Neural cell (in vitro differentiated cells): ENCODE results near the gene MPDZ. TPM values are rescaled to one million over a fixed set of nuclear protein-coding genes. Genes with fewer than 3 reads are reported as not detected.

Experiments used
- H2AFZ ChIP-seq: fragments of 200-600, 300-800 bp; sonication (generic), shearing (Covaris generic); 2 replicates; pipeline ENCODE4 v1.6.0; 2014; ENCODE audit warnings: low read depth, mild to moderate bottlenecking, antibody characterized with exemption, low read length, moderate library complexity
- H3F3A ChIP-seq: fragments of 200-600 bp; shearing (Covaris generic); 2 replicates; pipeline ENCODE4 v1.6.1; 2016; ENCODE audit warnings: mild to moderate bottlenecking, moderate library complexity, mixed read lengths, antibody characterized with exemption, low read length; ENCODE audit not compliant: insufficient read depth, poor library complexity, severe bottlenecking
- H3K27ac ChIP-seq: fragments of 200-600, 300-800 bp; sonication (generic), shearing (Covaris generic); 2 replicates; pipeline ENCODE4 v1.5.1; 2014; ENCODE audit warnings: mild to moderate bottlenecking, low read length, moderate library complexity
- H3K27me3 ChIP-seq: fragments of 300-800, 200-600 bp; sonication (generic), shearing (Covaris generic); 2 replicates; pipeline ENCODE4 v1.6.0; 2014; ENCODE audit warnings: mild to moderate bottlenecking, low read depth, low read length, moderate library complexity; ENCODE audit not compliant: insufficient read depth
- H3K36me3 ChIP-seq: fragments of 300-800, 200-600 bp; sonication (generic), shearing (Covaris generic); 2 replicates; pipeline ENCODE4 v1.5.1; 2014; ENCODE audit warnings: mild to moderate bottlenecking, antibody characterized with exemption, low read length, moderate library complexity; ENCODE audit not compliant: insufficient read depth
- H3K4me2 ChIP-seq: fragments of 300-800, 200-600 bp; sonication (generic), shearing (Covaris generic); 2 replicates; pipeline ENCODE4 v1.6.0; 2014; ENCODE audit warnings: mild to moderate bottlenecking, low read length
- H3K4me3 ChIP-seq: fragments of 300-800, 200-600 bp; sonication (generic), shearing (Covaris generic); 2 replicates; pipeline ENCODE4 v1.5.1; 2014; ENCODE audit warnings: mild to moderate bottlenecking, low read length, moderate library complexity
- H3K79me2 ChIP-seq: fragments of 200-600 bp; shearing (Covaris generic); replicated peaks from 2 replicates; pipeline ENCODE4 v1.6.0; 2014; ENCODE audit warnings: mild to moderate bottlenecking, low read length, moderate library complexity; ENCODE audit not compliant: insufficient read depth
- H3K9ac ChIP-seq: fragments of 300-800, 200-600 bp; sonication (generic), shearing (Covaris generic); 2 replicates; pipeline ENCODE4 v1.6.1; 2016; ENCODE audit warnings: mild to moderate bottlenecking, low read length, mixed read lengths
- H3K9me2 ChIP-seq: fragments of 200-600 bp; shearing (Covaris generic); 2 replicates; pipeline ENCODE4 v1.6.1; 2016; ENCODE audit warnings: mild to moderate bottlenecking, low read length, mixed read lengths; ENCODE audit not compliant: insufficient read depth
- H3K9me3 ChIP-seq: fragments of 200-600, 300-800 bp; sonication (generic), shearing (Covaris generic); 2 replicates; pipeline ENCODE4 v1.6.1; 2016; ENCODE audit warnings: mild to moderate bottlenecking, mixed run types, low read length, moderate library complexity, mixed read lengths
- H4K20me1 ChIP-seq: fragments of 200-600 bp; shearing (Covaris generic); 2 replicates; pipeline ENCODE4 v1.6.1; 2016; ENCODE audit warnings: mild to moderate bottlenecking, mixed run types; ENCODE audit not compliant: insufficient read depth
- CTCF ChIP-seq: fragments of 450-650 bp; IDR thresholded peaks from 2 replicates; pipeline ENCODE4 v1.5.1; 2014; ENCODE audit warnings: antibody characterized with exemption, mild to moderate bottlenecking, moderate library complexity; ENCODE audit not compliant: poor library complexity, severe bottlenecking
- EP300 ChIP-seq: fragments of 450-650 bp; conservative IDR thresholded peaks from 2 replicates; pipeline ENCODE4 v1.6.1; 2014; ENCODE audit warnings: antibody characterized with exemption, mild to moderate bottlenecking, moderate library complexity; ENCODE audit not compliant: poor library complexity, severe bottlenecking
- EZH2 ChIP-seq: fragments of 200-600, 300-800 bp; shearing (Covaris generic), sonication (generic); IDR thresholded peaks from 2 replicates; pipeline ENCODE4 v1.6.1; 2014; ENCODE audit warnings: antibody characterized with exemption, low read length, borderline replicate concordance, mild to moderate bottlenecking; ENCODE audit not compliant: insufficient read depth, poor library complexity, severe bottlenecking
- MXI1 ChIP-seq: fragments of 450-650 bp; conservative IDR thresholded peaks from 2 replicates; pipeline ENCODE4 v1.6.1; 2014; ENCODE audit warnings: antibody characterized with exemption, mild to moderate bottlenecking; ENCODE audit not compliant: poor library complexity, severe bottlenecking
- POLR2AphosphoS5 ChIP-seq: IDR thresholded peaks from 2 replicates; pipeline ENCODE4 v1.6.1; 2012
- RAD21 ChIP-seq: fragments of 450-650 bp; conservative IDR thresholded peaks from 2 replicates; pipeline ENCODE4 v1.6.1; 2014; ENCODE audit warnings: antibody characterized with exemption, mild to moderate bottlenecking, moderate library complexity
- SMC3 ChIP-seq: fragments of 450-650 bp; conservative IDR thresholded peaks from 2 replicates; pipeline ENCODE4 v1.6.1; 2014; ENCODE audit warnings: antibody characterized with exemption, mild to moderate bottlenecking, moderate library complexity; ENCODE audit not compliant: poor library complexity
- TAF1 ChIP-seq: IDR thresholded peaks from 2 replicates; pipeline ENCODE4 v1.6.1; 2012; ENCODE audit warnings: low read depth
- polyA plus RNA-seq: library from polyadenylated mRNA; depleted of rRNA; stranded (reverse); fragments of >200 nt; gene quantifications from 2 replicates; pipeline ENCODE4 v1.2.3, GENCODE V29; 2014
- TF ChIP-seq, protein P1 (sequence below): IDR thresholded peaks from 2 replicates; pipeline ENCODE4 v1.6.1; 2012; ENCODE audit warnings: borderline replicate concordance

Gene MPDZ
- polyA plus RNA-seq, 1 donor from 2014 or later = 13.1 TPM

- no peak for TF ChIP-seq EP300
- TF ChIP-seq SMC3 = no peak
- TF ChIP-seq CTCF = no peak
- no peak for TF ChIP-seq TAF1
- TF ChIP-seq EZH2 = no peak
- TF ChIP-seq MXI1 = no peak
- TF ChIP-seq, protein P1, sequence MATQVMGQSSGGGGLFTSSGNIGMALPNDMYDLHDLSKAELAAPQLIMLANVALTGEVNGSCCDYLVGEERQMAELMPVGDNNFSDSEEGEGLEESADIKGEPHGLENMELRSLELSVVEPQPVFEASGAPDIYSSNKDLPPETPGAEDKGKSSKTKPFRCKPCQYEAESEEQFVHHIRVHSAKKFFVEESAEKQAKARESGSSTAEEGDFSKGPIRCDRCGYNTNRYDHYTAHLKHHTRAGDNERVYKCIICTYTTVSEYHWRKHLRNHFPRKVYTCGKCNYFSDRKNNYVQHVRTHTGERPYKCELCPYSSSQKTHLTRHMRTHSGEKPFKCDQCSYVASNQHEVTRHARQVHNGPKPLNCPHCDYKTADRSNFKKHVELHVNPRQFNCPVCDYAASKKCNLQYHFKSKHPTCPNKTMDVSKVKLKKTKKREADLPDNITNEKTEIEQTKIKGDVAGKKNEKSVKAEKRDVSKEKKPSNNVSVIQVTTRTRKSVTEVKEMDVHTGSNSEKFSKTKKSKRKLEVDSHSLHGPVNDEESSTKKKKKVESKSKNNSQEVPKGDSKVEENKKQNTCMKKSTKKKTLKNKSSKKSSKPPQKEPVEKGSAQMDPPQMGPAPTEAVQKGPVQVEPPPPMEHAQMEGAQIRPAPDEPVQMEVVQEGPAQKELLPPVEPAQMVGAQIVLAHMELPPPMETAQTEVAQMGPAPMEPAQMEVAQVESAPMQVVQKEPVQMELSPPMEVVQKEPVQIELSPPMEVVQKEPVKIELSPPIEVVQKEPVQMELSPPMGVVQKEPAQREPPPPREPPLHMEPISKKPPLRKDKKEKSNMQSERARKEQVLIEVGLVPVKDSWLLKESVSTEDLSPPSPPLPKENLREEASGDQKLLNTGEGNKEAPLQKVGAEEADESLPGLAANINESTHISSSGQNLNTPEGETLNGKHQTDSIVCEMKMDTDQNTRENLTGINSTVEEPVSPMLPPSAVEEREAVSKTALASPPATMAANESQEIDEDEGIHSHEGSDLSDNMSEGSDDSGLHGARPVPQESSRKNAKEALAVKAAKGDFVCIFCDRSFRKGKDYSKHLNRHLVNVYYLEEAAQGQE = no peak
- no peak for TF ChIP-seq POLR2AphosphoS5
- no peak for TF ChIP-seq RAD21
- Histone ChIP-seq H3K27ac (no peak overlapping the region), H3F3A (no peaks in the 10 kb centered on the region), H3K36me3 (no peaks in the 10 kb centered on the region), H3K27me3 (no peaks in the 10 kb centered on the region), H3K9ac (no peak overlapping the region), H2AFZ (no peak overlapping the region), H3K4me2 (no peak overlapping the region), H3K79me2 (no peaks in the 10 kb centered on the region), H3K9me2 (no peaks in the 10 kb centered on the region), H4K20me1 (no peaks in the 10 kb centered on the region), H3K9me3 (no peaks in the 10 kb centered on the region), H3K4me3 (no peak overlapping the region)
Measured at GRCh38 chr9:13205824-13206223, 73.7 kb downstream of the MPDZ start.

DNA sequence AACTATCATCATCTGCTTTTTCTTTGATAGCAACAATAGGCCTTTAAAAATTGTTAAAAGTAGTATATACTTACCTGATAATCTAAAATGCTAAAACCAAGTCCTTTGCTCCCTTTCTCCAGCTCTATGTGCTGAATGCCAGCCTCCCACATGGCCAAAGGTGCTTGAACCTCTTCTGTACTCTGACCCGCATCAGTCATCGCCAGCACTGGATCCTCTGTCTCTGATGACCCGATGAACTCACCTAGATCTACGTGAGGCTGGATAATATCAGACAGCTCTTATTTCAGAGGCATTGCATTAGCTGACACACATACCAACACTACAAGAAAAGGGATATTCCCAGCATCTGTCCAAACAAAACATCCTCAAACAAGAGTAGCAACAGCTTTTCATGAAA, 89.5 kb downstream of the MPDZ start:
- H3K27me3 ChIP-seq = no peaks in the 10 kb centered on the region
- no peaks in the 10 kb centered on the region for H4K20me1 ChIP-seq
- no peaks in the 10 kb centered on the region for H3F3A ChIP-seq
- no peak for TF ChIP-seq RAD21
- no peak for TF ChIP-seq SMC3
- TF ChIP-seq CTCF = no peak
- TF ChIP-seq, protein P1 = no peak
- TF ChIP-seq TAF1 = no peak
- TF ChIP-seq EP300 = no peak
- no peak for TF ChIP-seq MXI1
- no peak for TF ChIP-seq EZH2
- no peak for TF ChIP-seq POLR2AphosphoS5
- no peak overlapping the region for H3K4me3 ChIP-seq
- H3K27ac ChIP-seq = no peak overlapping the region
- H3K9ac ChIP-seq = no peak overlapping the region
- no peaks in the 10 kb centered on the region for H3K79me2 ChIP-seq
- H2AFZ ChIP-seq = no peak overlapping the region
- no peaks in the 10 kb centered on the region for H3K9me2 ChIP-seq
- H3K9me3 ChIP-seq = no peaks in the 10 kb centered on the region
- H3K36me3 ChIP-seq = no peaks in the 10 kb centered on the region
- H3K4me2 ChIP-seq = no peak overlapping the region
